ENCODE data around the gene FN1. TPM values are rescaled to one million over a fixed set of nuclear protein-coding genes. Genes with fewer than 3 reads are reported as not detected.
A peak's percentile ranks its signal among the peaks of the same experiment; 100 is the strongest.
"Not testable (repeated sequence)": the region's sequence is repeated elsewhere in the genome, so short reads cannot be mapped to it uniquely, and the experiment has no call there.

FN1 gene
- total and polyA plus RNA-seq, 2 donors (not counting 3 experiments of a cell fraction or from before 2014, with no cell fraction given), result 3,221 to 3,740 TPM

- peak within 1 kb of the TSS; percentile 63 for H3K27ac ChIP-seq (ENCODE audit: insufficient read depth, low read depth, low read length)
- H3K4me1 ChIP-seq (ENCODE audit: control insufficient read depth, extremely low read depth, insufficient read depth, low read length), result peaks cover 10% of the 10 kb centered on the region
- ChIA-PET POLR2A (no interaction called here), CTCF (interaction anchor here (0.7 to 1.1 kb wide), 4 partner anchors 72 to 619 kb away, joined by 3 read pairs; no protein-coding TSS in a partner anchor)
- H3K9me1 ChIP-seq (replicated peaks; ENCODE audit: control insufficient read depth, extremely low read depth, insufficient read depth, low read length), result no peaks in the 10 kb centered on the region
- dilution Hi-C loops (cut with MboI; ENCODE audit: extremely low pct_ligation_motif_present, low sequenced_read_pairs) (no loop called here), intact Hi-C loops (cut with micrococcal nuclease) (loop anchor here (2.0 kb wide), 1 partner anchor 501 kb away; no protein-coding TSS in a partner anchor)
- H3K27me3 ChIP-seq (ENCODE audit: control insufficient read depth in 2 of 2, insufficient read depth in 2 of 2, low read length in 2 of 2), result no peaks in the 10 kb centered on the region
- H3K4me2 ChIP-seq (ENCODE audit: insufficient read depth, low read length), result peak within 1 kb of the TSS; percentile 78
- TF ChIP-seq CTCF (IDR thresholded peaks at IDR 0.05; ENCODE audit: extremely low read depth in 1 of 2, insufficient read depth in 1 of 2, low read depth in 1 of 2, low read length in 2 of 2) (no peak), POLR2A (IDR thresholded peaks at IDR 0.05; ENCODE audit: low read depth, low read length) (peak; percentile 77), JUN (IDR thresholded peaks at IDR 0.05; ENCODE audit: borderline replicate concordance, insufficient read depth, insufficient read length, low read depth) (no peak), MAX (IDR thresholded peaks at IDR 0.05; ENCODE audit: insufficient read depth, insufficient read length) (peak; percentile 97), GATA2 (IDR thresholded peaks at IDR 0.05; ENCODE audit: insufficient read depth, insufficient read length, low read depth, low read length) (no peak), FOS (IDR thresholded peaks at IDR 0.05; ENCODE audit: borderline replicate concordance, insufficient read depth, low read length) (no peak), POLR2AphosphoS5 (IDR thresholded peaks at IDR 0.05; ENCODE audit: insufficient read depth, low read depth, low read length) (peak; percentile 96), EZH2 (IDR thresholded peaks at IDR 0.05; ENCODE audit: borderline replicate concordance, low read depth, low read length, severe bottlenecking) (no peak), MYC (IDR thresholded peaks at IDR 0.05; ENCODE audit: low read depth, low read length) (peak; percentile 99)
- FAIRE-seq, result peak; percentile 91
- peaks cover 5% of the 10 kb centered on the region for H3K79me2 ChIP-seq (ENCODE audit: control insufficient read depth, insufficient read depth, low read length)
- H3K4me3 ChIP-seq (replicated peaks in 1 of 3; ENCODE audit: insufficient read depth in 1 of 3, low read depth in 1 of 3, low read length in 3 of 3), result peak within 1 kb of the TSS; percentile 52 to 67 (median 67)
- no peaks in the 10 kb centered on the region for H3K36me3 ChIP-seq (ENCODE audit: control insufficient read depth in 2 of 2, extremely low read depth in 1 of 2, insufficient read depth in 2 of 2, low read length in 2 of 2)
- TSS peak; percentile 66 for BruUV-seq (replicated peaks)
- DNase-seq (ENCODE audit: low read depth, low spot score), result peak; percentile 88
- no peaks in the 10 kb centered on the region for H4K20me1 ChIP-seq (replicated peaks; ENCODE audit: control insufficient read depth, extremely low read depth, insufficient read depth, low read length)
- peak within 1 kb of the TSS; percentile 67 for H2AFZ ChIP-seq (ENCODE audit: low read depth, low read length)
- peak within 1 kb of the TSS; percentile 87 for H3K9ac ChIP-seq (replicated peaks; ENCODE audit: extremely low read depth, insufficient read depth, low read length)
- no peaks in the 10 kb centered on the region for H3K9me3 ChIP-seq (replicated peaks; ENCODE audit: control insufficient read depth, insufficient read depth, low read length)
Measured at GRCh38 chr2:215311625-215312396, 124.1 kb downstream of the FN1 start, which contains the start of gene ATIC. ATIC (plus strand) TSS chr2:215312059; CDS start chr2:215312143, 84 bp downstream.

- H3K79me2 ChIP-seq (ENCODE audit: control insufficient read depth, insufficient read depth, low read length); BruUV-seq (replicated peaks); H3K36me3 ChIP-seq (ENCODE audit: control insufficient read depth in 2 of 2, extremely low read depth in 1 of 2, insufficient read depth in 2 of 2, low read length in 2 of 2); FAIRE-seq; POLR2A ChIA-PET; dilution Hi-C loops (cut with MboI; ENCODE audit: extremely low pct_ligation_motif_present, low sequenced_read_pairs); H3K9me3 ChIP-seq (replicated peaks; ENCODE audit: control insufficient read depth, insufficient read depth, low read length); DNase-seq (ENCODE audit: low read depth, low spot score); H3K9me1 ChIP-seq (replicated peaks; ENCODE audit: control insufficient read depth, extremely low read depth, insufficient read depth, low read length); H3K27me3 ChIP-seq (ENCODE audit: control insufficient read depth in 2 of 2, insufficient read depth in 2 of 2, low read length in 2 of 2); H4K20me1 ChIP-seq (replicated peaks; ENCODE audit: control insufficient read depth, extremely low read depth, insufficient read depth, low read length): not testable (repeated sequence)
- CTCF ChIA-PET, result interaction anchor here (0.7 to 1.1 kb wide), 3 partner anchors 71 to 620 kb away, joined by 3 read pairs; no protein-coding TSS in a partner anchor
- peak overlapping the region; percentile 67 for H2AFZ ChIP-seq (ENCODE audit: low read depth, low read length)
- H3K9ac ChIP-seq (replicated peaks; ENCODE audit: extremely low read depth, insufficient read depth, low read length), result peak overlapping the region; percentile 87
- H3K27ac ChIP-seq (ENCODE audit: insufficient read depth, low read depth, low read length), result peak overlapping the region; percentile 63
- H3K4me1 ChIP-seq (ENCODE audit: control insufficient read depth, extremely low read depth, insufficient read depth, low read length), result peaks cover 10% of the 10 kb centered on the region
- H3K4me3 ChIP-seq (replicated peaks in 1 of 3; ENCODE audit: insufficient read depth in 1 of 3, low read depth in 1 of 3, low read length in 3 of 3), result peak overlapping the region; percentile 52 to 67 (median 67)
- intact Hi-C loops (cut with micrococcal nuclease), result loop anchor here (2.0 kb wide), 1 partner anchor 500 kb away; no protein-coding TSS in a partner anchor
- H3K4me2 ChIP-seq (ENCODE audit: insufficient read depth, low read length), result peak overlapping the region; percentile 78
Measured at GRCh38 chr2:215311259-215311624, 124.6 kb downstream of the FN1 start.

All from endothelial cell of umbilical vein (primary cell).